ENCODE measurements around the gene HIBADH.

GRCh38 chr7:27605689-27606269 is 56.9 kb downstream of the HIBADH start:
- TF ChIP-seq POLR2A (IDR thresholded peaks at IDR 0.05; ENCODE audit: low read depth, low read length) (no peak), POLR2AphosphoS5 (IDR thresholded peaks at IDR 0.05; ENCODE audit: low read depth, low read length) (no peak)

Data from GM12892 (cell line).